Smooth muscle cell of the coronary artery (primary cell): ENCODE results near the gene EIF1AY. TPM values are rescaled to one million over a fixed set of nuclear protein-coding genes. Genes with fewer than 3 reads are reported as not detected.

Experiments
- total RNA-seq: library from RNA; depleted of rRNA; stranded (reverse); fragments of >200 nt; gene quantifications from 2 replicates; pipeline ENCODE4 v1.2.3, GENCODE V29; 2014; ENCODE audit warnings: low replicate concordance

EIF1AY gene
- total RNA-seq: 28.6 TPM in 1 of 2 replicates, not detected in the other

GRCh38 chrY:20575531-20576121 lies at the start of gene EIF1AY:
EIF1AY (plus strand) TSS chrY:20575776; CDS start chrY:20575872, 96 bp downstream.

Other genes starting within 250 kb of the EIF1AY start
- not detected in 2 replicates for gene RPS4Y2, start 180.3 kb downstream of the EIF1AY start, total RNA-seq